Cerebellar nuclear complex (tissue), 1 donor: ENCODE measurements around the gene TSFM.

Experiments
- DNase-seq, 2 experiments: peaks; one replicate each; lab custom pipeline; 2025; lab: John Stamatoyannopoulos, UW

TSFM gene

GRCh38 chr12:57746025-57746424 lies 36.6 kb upstream of the TSFM start:
- no peak for DNase-seq

DNA sequence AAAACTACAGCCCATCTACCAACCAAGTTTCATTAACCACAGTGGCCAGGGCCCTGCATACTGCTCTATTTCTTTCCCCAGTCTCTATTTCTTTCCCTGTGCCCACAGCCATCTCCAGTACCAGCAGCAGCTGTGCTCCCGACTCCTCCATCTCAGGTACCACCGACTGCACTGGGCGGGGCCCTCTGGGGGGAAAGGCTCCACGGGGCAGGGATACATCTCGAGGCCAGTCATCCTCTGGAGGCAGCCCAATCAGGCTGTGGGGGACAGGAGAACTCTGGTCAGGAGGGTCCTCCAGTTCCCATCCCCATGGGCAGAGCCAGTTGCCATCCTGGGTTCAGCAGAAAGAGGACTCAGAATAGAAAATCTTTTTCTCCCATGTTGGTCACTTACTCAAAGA lies 33.5 kb upstream of the TSFM start:
- DNase-seq, result no peak

DNA sequence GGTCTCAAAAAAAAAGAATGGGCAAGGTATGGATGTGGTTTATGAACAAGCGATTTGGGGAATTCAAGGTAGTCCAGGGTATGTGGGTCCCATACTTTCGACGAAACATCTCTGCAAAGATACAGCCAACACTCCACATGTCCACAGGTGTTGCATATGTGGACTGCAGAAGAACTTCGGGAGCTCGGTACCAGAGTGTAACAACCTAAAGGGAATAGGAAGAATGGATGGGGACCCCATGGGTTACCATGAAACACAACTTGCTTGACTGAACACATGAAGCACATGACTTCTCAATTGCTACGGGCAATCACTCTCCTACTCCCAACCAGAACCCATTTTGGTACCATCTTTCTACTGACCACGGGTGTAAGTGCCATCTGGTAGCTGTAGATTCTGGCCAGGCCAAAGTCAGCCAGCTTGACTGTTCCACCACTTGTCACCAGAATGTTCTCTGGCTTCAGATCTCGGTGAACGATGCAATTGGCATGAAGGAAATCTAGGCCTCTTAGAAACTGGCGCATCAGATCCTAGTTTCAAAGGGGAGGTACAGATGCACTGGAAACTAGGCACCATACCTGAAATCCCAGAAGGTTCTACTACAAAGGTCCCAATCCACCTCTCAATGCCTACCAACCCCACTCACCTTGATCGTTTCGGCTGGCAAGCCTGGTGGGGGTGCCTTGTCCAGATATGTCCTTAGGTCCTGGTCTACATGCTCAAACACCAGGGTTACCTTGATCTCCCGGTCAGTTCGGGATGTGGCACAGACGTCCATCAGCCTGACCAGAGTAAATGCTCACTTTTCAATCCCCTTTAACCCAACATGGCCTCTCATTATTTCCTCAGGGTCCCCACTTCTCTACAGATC lies 31.8 kb upstream of the TSFM start:
- no peak for DNase-seq

DNA sequence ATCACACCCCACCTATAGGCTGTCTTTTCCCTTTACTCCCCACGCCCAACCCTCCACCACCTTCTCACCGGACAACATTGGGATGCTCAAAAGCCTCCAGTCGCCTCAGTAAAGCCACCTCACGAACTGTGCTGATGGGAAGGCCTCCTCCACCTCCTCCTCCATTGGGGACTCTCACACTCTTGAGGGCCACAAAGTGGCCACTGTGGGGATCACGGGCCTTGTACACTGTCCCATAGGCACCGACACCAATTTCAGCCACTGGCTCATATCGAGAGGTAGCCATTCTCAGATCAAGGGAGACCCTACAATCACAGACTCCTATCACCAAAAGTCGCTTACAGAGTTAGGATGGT lies 31.2 kb upstream of the TSFM start:
- DNase-seq, result no peak

DNA sequence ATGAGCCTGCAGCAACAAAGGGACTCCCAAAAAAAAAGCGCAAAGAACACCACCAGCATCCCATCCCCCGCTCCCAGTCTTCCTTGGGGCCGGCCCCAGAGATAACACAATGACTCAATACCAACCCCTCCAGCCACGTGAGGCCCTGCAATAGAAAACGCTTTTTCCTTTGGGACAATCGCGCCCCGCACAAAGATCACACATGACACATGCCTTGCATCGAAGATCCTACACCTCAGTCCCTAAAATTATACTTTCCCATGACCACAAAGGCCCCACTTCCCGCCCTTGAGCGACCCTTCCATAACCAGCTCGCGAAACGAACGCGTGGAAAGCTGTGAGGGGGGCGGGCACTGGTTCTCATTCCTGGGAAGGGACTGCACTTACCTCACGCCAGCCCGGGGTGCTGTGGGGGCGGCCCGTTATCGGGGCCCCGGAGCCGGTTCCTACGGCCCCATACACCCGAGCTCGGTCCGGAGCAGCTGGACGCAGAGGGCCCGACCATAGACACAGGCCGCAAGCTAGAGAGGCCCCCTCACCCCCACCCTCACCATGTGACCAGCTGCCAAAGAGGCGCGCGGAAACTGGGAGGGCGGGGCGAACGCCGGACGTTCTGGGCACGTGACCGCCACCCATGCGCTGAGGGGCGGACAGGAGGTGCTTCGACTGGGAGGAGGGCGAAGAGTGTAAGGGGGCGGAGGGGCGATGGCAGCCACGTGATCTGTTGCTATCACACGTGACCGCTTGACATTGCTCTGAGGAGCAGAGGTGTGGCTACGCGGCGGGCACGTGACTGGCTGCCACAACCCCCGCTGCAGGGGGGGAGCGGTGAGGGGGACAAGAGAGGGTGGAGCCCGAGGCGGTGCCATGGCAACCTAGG lies 30.6 kb upstream of the TSFM start, which contains the start of gene CDK4:
CDK4 (minus strand) TSS at position 523 of the 880 bp plus-strand sequence. CDS start 593 bp downstream, outside the sequence.
- DNase-seq, result peak; percentile 99 to 100

GRCh38 chr12:57752668-57753000 lies 30.0 kb upstream of the TSFM start:
- DNase-seq, result no peak

DNA sequence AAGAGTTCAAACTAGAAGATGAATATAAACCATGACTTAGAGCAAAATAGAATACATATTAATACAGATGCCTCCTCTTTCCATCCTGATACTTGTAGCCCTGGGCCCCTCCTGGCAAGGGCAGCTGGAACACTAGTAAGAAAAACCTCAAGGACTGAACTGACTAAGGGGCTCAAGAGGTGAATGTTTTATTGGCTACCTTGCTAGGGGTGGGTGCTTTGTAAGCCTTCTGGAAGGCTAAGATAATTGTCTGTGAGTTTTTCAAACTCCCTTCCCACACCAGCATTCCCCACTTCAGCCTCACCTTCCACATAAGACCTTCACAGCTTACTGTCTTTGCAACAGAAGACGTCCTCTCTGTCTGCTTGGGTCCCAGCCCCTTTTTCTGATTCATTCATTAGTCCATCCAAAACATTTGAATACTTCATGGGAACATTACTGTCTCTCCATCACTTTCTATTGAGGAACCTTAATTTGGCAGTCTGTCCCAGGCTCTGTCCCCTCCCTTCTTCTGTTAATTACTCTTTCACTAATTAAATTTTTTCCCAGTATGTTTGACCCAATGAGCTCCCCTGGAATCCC lies 28.7 kb upstream of the TSFM start:
- DNase-seq, result no peak

GRCh38 chr12:57754411-57755193 lies 28.0 kb upstream of the TSFM start, which contains the start of gene MARCHF9:
MARCHF9 (plus strand) TSS chr12:57755103; CDS start chr12:57755529, 426 bp downstream.
- peak; percentile 4 to 30 for DNase-seq

DNA sequence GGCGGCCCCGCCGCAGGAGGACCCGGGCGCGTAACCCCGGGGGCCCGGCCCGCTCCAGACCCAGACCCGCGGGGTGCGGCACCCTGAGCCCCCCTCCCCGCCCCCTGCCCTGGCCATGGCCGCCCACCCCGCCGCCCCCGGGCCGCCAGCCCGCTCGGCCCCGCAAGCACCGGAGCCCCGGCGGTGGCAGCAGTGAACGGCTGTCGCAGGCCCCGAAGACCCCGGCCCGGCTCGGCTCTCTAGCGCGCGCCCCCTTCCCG lies 27.5 kb upstream of the TSFM start:
- DNase-seq, result no peak

GRCh38 chr12:57755454-57756372 lies 26.9 kb upstream of the TSFM start:
- DNase-seq, result no peak

- no peak for DNase-seq
These were observed 25.9 kb upstream of the TSFM start for GRCh38 chr12:57756406-57757341.

DNA sequence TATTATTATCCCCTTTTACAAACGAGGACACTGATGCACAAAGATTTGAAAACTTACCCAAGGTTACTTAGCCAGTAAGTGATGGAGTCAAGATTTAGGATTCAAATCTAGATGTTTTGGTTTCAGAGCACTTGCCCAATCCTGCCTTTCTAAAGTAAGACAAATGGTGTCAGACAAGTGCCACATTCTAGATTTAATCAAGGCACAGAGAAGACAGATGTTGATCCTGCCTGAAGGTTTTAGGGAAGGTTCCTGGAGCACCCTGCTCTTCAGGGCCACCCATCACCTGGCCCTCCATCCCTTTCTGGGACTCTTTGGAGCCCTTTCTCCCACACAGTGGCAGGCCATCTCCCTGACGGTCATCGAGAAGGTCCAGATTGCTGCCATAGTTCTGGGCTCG lies 24.8 kb upstream of the TSFM start:
- no peak for DNase-seq

DNA sequence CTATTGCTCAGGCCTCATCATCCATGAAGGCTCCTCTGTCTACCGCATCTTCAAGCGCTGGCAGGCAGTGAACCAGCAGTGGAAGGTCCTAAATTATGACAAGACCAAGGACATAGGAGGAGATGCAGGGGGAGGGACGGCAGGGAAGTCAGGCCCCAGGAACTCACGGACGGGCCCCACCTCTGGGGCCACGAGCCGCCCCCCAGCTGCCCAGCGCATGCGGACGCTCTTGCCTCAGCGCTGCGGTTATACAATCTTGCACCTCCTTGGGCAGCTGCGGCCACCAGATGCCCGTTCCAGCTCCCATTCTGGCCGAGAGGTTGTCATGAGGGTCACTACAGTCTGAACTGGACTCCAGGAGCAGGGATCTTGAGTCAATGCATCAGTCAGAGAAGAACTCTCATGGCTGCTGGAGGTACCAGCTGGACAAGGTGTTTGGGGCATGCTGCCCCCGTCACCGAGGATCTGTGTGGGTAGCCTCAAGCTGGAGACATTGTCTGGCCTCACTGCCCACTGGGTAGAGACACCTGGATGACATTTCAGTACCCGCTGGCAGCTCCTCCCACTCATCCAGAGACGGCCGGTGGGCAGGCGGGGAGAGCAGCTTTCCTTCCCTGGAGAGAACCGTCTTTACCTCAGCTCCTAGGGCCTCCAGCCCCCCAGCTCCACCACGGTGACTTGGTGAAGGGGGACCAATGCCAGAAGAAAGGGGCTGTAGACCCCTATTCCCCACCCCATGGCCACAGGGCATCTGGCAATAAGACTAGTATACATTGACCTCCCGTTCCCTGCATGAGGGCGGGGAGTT lies 23.8 kb upstream of the TSFM start:
- no peak for DNase-seq

GRCh38 chr12:57759360-57759980 lies 23.1 kb upstream of the TSFM start:
- DNase-seq, result no peak

DNA sequence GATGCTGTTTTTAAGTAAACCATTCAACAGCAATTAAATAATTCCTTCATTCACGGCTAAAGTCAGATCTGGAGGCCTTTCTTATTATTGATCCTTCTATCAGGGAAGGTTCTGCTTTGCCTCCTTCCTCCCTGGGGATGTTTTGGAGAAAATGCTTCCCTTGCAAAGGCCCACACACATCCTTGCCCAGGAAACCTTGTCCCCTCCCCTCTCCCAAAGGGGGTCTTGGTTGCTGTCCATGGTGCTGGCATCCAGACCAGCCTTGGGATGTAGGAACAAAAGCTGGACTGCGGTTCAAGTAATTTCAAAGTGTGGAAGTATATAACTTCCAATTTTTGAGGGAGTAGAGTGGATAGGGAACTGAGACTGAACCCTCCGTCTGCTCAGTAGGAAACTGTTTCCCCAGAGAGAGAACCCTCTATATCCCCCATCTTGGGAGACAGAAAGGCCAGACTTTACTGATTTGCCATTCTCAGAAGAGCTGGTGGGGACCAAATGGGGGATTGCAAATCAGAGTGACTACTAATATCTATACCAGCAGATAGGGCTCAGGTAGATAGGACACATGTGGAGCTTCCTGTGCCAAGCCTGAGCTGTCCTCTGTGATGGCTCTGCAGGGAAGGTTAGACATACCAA lies 22.1 kb upstream of the TSFM start:
- no peak for DNase-seq

DNA sequence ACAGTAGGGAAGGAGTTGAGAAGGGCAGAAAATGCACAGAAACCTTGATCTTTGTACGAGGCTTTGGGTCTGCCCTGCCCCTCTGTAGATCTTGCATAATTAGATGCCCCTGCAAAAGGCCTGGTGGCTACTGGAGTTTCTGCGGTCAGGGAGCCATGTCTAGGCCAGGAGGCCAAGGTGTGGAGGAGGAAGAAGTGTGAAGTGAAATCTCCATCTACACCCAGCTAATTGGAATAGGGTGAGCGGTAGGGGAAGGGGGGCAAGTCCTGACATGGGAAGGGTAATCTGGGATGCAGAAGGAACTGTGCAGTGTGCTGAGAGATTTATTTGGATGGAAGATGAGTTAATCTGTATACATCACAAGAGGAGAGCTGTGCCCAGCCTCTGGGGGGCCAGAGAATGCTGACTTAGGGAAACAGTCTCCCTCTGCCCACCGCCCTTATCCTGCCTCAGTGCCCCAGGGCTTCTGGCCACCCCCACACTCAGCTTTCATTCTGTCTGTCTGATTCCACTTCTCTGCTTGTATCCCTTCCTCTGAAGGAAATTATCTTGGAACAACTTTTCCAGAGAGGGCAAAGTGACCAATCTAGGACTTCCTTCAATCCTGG lies 21.1 kb upstream of the TSFM start:
- DNase-seq, result no peak

DNA sequence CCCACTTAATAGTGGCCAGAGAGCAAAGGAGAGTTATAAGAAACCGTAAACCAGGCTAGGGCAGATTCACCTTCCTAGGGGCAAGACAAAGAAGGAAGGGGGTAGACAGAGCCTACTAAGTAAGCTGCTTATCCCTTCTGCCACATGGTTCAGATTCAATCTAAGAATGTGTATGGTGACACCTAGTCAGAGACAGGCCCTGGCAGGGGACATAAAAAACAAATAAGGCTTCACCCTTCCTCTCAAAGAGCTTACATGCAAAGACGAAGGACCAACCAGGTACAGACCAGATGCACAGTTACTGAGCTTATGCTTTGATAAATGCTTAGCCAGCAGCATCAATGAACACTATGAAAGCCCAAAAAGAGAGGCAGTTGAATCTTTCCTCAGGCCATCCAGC lies 20.1 kb upstream of the TSFM start:
- DNase-seq, result no peak
